Effector CD8-positive, alpha-beta T cell (primary cell): Measurements from ENCODE around the gene CSF3R.
"Not testable (repeated sequence)": the region's sequence is repeated elsewhere in the genome, so short reads cannot be mapped to it uniquely, and the experiment has no call there.

Source experiments
- DNase-seq: peaks from one replicate; lab custom pipeline; 2025; lab: John Stamatoyannopoulos, UW

Gene CSF3R

DNA sequence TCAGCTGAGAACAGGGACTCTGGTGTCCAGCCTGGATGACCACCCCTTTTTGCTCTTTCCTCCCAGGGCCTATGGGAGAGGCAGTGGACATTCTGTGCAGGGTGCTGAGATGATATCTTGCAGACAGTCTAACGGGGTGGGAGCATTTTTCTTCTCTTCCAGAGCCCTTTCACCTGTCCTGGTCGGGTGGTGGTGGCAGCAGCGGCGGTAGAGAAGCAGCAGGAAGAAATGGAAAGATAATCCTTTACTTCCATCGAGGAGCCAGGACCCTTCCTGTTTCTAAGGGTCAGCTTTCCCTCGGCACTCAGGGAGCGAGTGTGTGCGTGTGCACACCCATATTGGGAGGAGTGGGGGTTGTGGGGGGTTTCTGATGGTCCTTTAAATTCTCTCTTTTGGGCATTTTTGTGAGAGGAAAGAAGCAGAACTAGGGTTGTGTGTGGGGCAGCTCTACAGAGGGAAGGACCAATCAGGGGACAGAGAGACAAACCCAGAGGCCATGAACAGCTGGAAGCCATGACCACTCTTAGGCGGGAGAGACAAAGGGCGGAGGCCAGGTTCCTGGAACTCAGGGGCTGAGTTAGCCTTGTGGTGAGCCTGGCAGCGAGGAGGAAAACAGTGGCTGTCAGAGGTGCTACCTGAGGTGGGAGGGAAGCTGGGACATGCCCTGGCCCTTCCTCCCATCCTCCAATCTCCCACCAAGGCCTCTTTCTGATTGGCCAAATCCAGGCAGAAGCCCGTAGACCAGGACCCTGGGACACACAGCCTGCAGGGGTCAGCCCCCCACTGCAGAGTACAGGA, 31.2 kb upstream of the CSF3R start:
- DNase-seq, result no peak

DNA sequence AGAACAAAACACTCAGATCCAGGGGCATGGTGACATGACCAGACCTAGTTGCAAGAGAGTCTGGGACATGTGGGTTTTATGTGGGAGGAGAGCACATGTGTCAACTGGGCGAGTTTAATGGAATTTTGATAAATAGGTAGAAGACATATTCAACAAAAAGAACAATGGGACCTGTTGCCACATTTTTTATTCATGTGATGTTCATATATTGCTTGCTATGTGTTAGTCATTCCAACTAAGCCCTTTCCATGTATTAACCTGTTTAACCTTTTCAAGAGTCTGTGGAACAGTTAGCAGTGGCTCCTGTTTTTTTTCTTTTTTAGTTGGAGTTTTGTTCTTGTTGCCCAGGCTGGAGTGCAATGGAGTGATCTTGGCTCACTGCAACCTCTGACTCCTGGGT, 30.1 kb upstream of the CSF3R start:
- DNase-seq, result no peak

DNA sequence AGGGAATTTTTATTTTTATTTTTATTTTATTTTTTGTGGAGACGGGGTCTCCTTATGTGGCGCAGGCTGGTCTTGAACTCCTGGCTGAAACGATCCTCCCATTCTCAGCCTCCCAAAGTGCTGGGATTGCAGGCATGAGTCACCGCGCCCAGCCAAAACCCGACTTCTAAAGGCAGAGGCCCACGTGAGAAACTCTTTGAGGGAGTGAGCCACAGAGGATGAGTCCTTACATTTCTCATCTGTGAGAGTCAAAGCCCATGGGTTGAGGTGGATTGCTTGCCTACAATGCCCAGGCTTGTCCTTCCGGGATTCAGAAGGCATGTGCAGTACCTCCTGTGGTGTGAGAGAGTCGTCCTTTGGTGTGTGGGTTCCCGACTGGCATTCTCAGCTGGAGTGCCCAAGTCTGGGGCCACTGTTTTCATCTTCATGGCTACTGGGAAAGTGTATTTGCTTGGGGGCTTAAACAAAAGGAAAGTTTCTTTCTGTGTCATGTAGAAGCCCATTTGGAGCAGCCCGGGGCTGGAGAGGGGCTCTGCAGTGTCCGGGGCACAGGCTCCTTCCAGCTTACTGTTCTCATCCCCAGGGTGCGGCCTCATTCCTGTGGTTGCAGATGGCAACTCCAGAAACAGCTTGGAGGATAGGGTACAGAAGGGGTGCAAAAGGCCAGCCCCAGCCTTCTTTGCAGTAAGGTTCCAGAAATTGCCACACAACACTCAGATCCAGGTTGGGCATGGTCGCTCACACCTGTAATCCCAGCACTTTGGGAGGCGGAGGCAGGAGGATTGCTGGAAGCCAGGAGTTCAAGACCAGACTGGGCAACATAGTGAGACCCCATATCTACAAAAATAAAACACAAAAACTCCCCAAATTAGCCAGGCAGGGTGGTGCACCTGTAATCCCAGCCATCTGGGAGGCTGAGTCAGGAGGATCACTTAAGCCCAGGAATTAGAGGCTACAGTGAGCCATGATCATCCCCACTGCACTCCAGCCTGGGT, 29.4 kb upstream of the CSF3R start:
- DNase-seq, result no peak

DNA sequence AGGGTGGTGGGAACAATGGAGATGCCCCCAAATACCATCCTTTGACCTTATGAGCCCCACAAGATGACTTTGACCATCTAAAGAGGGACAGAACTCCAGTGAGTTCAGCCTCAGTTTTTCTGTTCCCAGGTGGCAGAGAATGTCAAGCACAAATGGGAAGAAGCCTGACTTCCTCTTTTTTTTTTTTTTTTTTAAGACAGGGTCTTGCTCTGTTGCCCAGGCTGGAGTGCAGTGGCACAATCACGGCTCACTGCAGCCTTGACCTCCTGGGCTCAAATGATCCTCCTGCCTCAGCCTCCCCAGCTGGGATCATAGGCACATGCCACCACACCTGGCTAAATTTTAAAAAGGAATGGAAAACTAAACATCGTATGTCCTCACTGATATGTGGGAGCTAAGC, 28.5 kb upstream of the CSF3R start:
- not testable (repeated sequence) for DNase-seq

DNA sequence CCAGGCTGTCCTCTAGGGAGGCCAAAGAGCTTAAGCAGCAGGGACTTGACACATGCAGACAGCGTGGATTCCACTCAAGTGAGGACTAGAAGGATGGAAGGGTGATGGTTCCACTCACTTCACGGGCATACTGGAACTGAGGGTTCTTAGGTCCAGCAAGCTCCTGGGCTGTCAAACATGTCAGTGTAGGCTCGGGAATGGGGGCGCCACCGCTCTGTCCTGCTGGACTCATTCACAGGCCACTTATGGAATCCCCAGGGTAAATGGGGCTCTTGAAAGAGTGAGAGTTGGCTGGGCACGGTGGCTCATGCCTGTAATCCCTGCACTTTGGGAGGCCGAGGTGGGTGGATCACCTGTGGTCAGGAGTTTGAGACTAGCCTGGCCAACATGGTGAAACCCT, 27.7 kb upstream of the CSF3R start:
- DNase-seq, result no peak

DNA sequence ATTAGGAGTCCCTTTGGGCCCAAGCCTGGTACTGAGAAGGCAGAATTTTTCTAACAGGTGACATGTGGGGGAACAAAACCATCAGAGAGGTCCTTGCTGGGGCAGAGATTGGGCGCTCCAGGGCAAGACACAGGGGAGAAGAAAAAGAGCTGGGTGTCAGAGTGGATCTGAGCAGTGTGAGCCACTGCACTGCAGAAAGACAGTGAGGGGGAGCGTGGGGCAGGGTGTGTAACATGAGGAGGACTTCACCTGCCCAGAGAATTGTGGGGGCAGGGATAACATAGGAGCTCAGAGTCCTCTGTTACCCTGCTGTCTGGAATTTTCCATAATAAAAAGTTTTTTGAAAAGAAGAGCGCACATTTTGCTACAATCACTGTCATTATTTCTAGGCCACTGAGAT, 25.5 kb upstream of the CSF3R start:
- no peak for DNase-seq

DNA sequence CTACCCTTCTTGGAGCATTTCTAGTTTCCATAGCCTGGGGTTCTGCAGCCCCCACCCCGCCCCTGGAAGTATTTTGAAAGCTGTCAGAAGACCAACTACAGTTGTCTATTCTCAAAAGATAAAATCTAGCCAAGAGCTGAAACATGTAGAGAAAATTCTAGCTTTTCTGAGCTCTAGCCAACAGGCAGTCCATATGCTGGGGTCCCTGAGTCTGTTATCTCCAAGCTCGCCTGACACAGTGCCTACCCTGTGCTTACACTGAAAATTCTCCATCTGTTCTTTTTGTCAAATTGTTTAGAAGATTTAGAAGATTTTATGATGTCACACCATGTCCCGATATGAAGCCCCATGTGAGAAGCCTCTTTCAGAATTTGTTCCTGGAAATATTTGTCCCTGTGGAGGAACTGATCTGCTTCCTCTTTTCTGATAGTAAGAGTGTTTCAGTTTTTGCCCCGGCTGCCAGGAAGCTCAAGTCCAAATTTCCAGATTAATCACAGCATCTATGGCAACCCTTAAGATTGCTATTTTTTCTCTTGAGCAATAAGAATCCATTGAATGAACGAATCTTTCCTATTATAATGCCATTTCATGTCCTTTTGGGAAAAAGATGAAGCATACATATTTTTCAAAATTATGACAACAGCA, 23.7 kb upstream of the CSF3R start:
- no peak for DNase-seq

DNA sequence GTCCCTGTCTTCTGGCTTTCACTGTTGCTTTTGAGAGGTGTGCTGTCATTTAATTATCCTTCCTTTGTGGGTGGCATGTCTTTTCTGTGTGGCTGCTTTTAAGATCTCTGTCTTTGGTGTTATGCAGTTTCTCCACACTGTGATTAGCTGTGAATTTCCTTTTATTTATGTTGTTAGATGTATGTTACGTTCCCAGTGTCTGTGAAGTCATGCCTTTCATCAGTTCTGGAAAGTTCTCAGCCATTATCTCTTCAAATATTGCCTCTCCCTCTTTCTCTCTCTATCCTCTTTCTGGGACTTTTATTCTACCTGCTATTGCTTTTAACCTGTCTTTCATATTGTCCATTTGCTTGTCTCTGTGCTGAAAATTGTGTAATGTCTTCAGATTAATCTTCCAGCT, 21.0 kb upstream of the CSF3R start:
- no peak for DNase-seq

DNA sequence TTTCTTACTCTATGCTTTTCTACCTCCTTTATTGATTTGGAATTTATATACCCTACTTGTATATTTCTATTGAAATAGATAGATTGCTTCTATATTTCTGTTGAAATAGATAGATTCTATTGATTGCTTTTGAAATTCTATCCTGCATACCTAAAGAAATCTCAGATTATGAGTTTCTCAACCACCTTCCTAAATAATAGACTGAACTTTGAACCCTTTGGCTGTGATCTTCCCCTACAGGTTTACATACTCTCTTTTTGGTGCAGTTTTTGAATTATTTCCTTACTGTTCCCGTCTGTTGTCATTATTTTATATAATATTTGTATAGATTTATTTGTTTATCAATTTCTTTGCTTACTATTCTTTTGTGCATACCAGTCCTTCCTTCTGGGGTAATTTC, 20.4 kb upstream of the CSF3R start:
- no peak for DNase-seq

DNA sequence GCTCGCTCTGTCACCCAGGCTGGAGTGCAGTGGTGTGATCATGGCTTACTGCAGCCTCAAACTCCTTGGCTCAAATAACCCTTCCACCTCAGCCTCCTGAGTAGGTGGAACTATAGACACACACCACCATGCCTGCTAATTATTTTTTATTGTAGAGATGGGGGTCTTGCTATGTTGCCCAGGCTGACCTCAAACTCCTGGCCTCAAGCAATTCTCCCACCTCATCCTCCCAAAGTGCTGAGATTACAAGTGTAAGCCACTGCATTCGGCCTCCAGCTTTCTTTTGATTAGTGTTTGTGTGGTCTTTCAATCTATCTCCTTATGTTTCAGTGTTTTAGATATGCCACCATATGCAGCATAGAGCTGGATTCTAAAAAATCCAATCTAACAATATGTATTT, 19.9 kb upstream of the CSF3R start:
- no peak for DNase-seq

DNA sequence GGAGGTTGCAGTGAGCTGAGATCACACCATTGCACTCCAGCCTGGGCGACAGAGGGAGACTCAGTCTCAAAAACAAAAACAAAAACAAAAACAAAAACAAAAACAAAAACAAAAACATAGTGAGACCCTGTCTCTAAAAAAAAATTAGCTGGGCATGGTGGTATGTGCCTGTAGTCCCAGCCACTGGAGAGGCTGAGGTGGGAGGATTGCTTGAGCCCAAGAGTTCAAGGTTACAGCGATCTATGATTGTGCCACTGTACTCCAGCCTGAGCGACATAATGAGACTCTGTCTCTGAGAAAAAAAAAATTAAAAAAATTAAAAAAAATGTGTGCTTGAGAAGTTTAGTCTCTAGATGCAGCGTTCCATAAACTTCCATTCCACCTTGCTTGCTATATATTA, 19.2 kb upstream of the CSF3R start:
- not testable (repeated sequence) for DNase-seq

DNA sequence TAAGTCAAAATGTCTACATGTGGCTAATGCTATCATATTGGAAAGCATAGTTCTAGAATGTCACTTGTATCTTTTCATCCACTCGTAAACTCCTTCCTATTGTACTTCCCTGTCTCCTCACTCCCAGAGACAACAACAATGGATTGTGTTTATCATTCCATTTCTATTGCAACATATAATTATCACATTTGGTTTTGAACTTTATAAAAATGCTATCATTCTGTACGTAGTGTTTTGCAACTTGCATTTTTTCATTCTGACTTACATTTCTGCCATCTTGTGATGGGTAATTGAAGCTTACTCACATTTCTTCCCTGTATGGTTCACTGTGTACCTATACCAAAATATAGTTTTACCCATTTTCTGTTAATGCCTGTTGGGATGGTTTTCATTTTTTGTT, 14.5 kb upstream of the CSF3R start:
- DNase-seq, result no peak

DNA sequence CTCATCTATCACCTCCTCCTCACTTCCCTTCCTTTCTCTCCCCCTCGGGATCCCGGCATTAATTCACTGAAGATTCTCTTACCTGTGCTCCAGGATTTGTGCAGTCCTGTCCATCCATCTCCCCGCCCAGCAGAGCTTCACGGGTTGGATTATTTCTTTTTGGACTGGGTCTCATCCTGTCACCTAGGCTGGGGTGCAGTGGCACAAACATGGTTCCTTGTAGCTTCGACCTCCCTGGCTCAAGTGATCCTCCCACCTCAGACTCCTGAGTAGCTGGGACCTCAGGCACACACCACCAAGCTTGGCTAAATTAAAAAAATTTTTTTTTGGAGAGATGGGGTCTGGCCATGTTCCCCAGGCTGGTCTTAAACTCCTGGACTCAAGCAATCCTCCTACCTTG, 12.3 kb upstream of the CSF3R start:
- DNase-seq, result no peak

DNA sequence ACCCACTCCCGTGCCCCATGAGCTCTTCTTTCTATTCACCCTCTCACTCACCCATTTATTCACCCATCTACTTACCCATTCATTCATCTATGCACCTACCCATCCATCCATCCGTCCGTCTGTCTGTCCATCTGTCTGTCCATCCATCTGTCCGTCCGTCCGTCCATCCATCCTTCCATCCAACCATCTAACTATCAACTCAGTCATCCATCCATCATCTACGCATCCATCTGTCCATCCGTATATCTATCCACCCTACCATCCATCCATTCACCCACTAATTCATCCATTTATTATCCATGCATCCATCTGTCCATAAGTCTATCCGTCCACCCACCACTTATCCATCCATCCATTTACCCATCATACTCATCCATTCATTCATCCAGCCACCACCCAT, 10.8 kb upstream of the CSF3R start:
- DNase-seq, result no peak

DNA sequence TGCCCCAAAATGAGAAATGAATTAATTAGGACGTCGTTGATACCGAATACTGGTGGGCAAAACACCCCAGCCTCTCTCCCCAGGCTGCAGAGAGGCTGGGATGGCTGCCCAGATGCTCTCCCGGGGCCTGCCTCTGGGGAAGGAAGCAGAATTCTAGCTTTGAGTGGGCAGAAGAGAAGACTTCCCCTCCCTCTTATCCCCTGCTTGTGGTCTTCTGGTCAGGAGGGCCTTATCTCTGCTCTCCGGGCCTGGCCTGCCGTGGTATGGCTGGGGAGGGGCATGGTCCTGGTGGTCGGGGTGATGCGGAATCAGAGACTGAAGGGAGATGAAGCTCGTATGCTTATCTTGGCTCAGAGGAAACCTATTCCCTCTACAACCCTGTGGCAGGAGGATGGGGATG, 9.8 kb upstream of the CSF3R start:
- DNase-seq, result no peak

DNA sequence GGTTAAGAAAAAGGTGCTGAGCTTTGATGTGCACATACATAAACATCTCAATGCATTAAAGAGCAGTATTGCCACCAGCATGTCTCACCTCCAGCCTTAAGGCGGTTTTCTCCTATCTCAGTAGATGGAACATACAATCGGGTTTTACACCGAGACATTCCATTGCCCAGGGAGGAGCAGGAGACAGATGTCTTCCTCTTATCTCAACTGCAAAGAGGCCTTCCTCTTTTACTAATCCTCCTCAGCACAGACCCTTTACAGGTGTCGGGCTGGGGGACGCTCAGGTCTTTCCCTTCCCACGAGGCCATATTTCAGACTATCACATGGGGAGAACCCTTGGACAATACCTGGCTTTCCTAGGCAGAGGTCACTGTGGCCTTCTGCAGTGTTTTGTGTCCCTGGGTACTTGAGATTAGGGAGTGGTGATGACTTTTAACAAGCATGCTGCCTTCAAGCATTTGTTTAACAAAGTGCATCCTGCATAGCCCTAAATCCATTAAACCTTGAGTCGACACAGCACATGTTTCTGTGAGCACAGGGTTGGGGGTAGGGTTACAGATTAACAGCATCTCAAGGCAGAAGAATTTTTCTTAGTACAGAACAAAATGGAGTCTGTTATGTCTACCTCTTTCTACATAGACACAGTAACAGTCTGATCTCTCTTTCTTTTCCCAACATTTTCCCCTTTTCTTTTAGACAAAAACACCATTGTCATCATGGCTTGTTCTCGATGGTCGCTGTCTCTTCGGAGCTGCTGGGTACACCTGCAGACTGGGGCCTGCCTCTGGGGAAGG, 6.7 kb upstream of the CSF3R start:
- DNase-seq, result not testable (repeated sequence)

DNA sequence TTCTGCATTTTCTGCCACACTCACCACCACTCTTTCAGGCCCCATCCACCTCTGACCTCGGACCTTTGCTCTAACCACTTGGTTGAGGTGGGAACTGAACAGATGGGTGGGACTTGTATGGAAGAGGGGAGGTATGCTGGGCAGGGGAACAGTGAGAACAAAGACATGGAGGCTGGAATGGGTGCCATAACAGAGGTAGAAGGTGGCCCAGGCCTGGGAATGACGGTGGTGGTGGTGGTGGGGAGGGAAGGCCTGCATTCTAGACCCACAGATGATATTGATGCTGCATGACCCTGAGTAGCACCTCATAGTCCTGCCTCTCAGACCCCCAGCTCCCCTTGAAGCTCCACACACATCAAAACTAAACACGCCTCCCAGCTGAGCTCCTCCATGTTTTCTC, 5.2 kb upstream of the CSF3R start:
- DNase-seq, result no peak

DNA sequence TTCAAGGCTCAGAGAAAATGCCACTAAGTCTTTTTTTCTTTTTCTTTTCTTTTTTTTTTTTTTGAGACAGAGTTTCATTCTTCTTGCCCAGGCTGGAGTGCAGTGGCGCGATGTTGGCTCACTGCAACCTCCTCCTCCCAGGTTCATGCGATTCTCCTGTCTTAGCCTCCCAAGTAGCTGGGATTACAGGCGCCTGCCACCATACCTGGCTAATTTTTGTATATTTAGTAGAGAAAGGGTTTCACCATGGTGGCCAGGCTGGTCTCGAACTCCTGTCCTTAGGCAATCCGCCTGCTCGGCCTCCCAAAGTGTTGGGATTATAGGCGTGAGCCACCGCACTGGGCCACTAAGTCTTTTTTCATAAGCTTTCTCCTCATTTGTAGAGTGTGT, 4.6 kb upstream of the CSF3R start:
- not testable (repeated sequence) for DNase-seq

DNA sequence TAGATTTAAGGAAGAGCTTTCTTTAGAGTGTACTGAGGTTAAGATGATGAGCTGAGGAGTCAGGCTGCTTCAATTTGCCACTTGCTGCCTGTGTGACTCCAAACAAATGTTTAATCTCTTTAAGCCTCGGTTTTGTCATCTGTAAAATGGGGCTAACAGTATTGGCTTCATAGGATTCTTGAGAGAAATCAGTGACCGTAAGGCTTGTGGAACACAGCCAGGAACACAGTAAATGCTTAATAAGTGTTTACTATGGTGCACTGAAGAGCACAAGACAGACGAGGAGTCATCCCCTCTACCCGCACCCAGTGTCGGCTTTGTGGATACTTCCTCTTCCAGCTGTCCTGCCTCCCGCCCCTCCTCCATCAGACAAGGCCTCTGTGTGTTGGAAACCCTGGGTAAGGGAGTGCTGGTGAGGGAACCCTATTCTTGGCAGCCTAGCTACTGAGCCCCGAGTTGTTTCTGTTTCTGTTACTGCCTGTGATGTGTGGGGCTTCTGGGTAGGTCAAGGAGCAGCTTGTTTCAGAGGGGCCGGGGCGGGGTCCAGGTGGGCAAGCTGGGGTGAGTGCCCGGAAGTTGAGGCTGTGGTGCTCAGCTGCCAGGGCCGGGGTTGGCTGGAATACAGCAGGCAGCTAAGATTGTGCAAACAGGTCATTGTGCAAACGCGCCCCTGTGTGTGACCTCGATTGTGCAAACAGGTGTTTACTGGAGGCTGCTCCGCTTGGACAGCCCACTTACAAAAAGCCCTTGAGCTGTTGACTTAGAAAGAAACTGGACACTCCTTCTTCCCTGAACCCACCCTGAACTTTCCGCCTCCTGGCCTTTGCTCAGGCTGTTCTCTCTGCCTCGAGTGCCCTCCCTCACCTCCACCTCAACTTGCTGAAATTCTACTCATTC, 4.0 kb upstream of the CSF3R start:
- DNase-seq, result no peak

DNA sequence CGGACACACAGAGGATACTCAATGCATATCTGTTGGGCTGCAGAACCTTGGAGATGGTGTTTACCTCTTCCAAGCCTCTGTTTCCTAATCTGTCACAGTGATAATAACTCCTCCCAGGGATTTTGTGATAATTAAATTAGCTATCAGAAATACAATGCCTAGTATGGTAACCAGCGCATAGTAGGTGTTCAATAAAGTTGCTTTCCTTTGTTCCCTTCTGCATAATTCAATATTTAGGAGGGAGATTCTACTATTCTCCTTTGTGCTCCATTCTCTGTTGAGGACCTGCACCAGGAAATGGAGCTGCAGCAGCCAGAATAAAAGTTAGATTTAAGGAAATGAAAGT, 3.4 kb upstream of the CSF3R start:
- DNase-seq, result no peak

DNA sequence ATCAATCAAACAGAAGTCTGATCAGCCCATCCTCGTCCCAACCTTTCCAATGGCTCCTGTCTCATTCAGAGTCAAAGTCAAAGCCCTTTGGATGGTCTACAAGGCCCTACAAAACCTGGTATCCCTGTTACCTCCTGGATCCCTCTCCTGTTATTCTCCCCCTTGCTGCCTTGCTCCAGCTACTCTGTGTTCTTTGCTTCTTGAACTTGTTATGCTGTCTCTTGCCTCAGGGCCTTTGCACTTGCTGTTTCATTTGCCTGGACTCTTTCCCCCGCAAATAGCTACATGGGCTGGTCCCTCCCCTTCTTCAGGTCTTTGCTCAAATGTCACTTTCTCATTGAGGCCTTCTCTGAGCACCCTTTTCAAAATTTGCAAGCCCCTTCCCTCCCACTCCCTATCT, 1.4 kb upstream of the CSF3R start:
- no peak for DNase-seq
